HEK293T (cell line): ENCODE data around the gene VPS72.

Experiments
- CTCF ChIA-PET: fragments of 350-600 bp; formaldehyde crosslinking; extraction: SDS; loops from one replicate; lab custom pipeline; 2021; ENCODE audit warnings: antibody characterized with exemption, inconsistent platforms; lab: Yijun Ruan, JAX
- POLR2A ChIA-PET: fragments of 350-600 bp; formaldehyde crosslinking; extraction: SDS; loops from one replicate; lab custom pipeline; 2020; ENCODE audit warnings: antibody characterized with exemption, inconsistent platforms; lab: Yijun Ruan, JAX
- DNase-seq: peaks from one replicate; pipeline ENCODE4 v3.0.0; 2012; ENCODE audit warnings: mixed read lengths; ENCODE audit errors: extremely low spot score
- ARNT ChIP-seq: fragments of 450-650 bp; IDR thresholded peaks from 2 replicates; pipeline ENCODE4 v1.6.1; 2017; ENCODE audit warnings: mild to moderate bottlenecking
- BHLHE40 ChIP-seq: fragments of 450-650 bp; IDR thresholded peaks from 2 replicates; pipeline ENCODE4 v1.6.1; 2016; ENCODE audit warnings: mild to moderate bottlenecking, moderate library complexity, borderline replicate concordance
- CTBP1 ChIP-seq: fragments of 450-650 bp; IDR thresholded peaks from 2 replicates; pipeline ENCODE4 v1.6.1; 2016; ENCODE audit warnings: borderline replicate concordance
- ELF4 ChIP-seq: fragments of 450-650 bp; IDR thresholded peaks from 2 replicates; pipeline ENCODE4 v1.6.1; 2017; ENCODE audit warnings: antibody characterized with exemption
- FOXA1 ChIP-seq: fragments of 450-650 bp; IDR thresholded peaks from 2 replicates; pipeline ENCODE4 v1.6.1; 2016; ENCODE audit warnings: mild to moderate bottlenecking
- FOXK2 ChIP-seq: fragments of 450-650 bp; IDR thresholded peaks from 2 replicates; pipeline ENCODE4 v1.6.1; 2016; ENCODE audit warnings: mild to moderate bottlenecking
- FOXM1 ChIP-seq: fragments of 450-650 bp; IDR thresholded peaks from 2 replicates; pipeline ENCODE4 v1.6.1; 2017; ENCODE audit warnings: mild to moderate bottlenecking, borderline replicate concordance
- HDGF ChIP-seq: fragments of 450-650 bp; IDR thresholded peaks from 2 replicates; pipeline ENCODE4 v1.6.1; 2017; ENCODE audit warnings: antibody characterized with exemption, borderline replicate concordance
- L3MBTL2 ChIP-seq: fragments of 450-650 bp; conservative IDR thresholded peaks from 2 replicates; pipeline ENCODE4 v1.6.1; 2016; ENCODE audit warnings: mild to moderate bottlenecking
- LEF1 ChIP-seq: fragments of 450-650 bp; IDR thresholded peaks from 2 replicates; pipeline ENCODE4 v1.6.1; 2017; ENCODE audit warnings: mild to moderate bottlenecking, borderline replicate concordance
- NFRKB ChIP-seq: fragments of 450-650 bp; IDR thresholded peaks from 2 replicates; pipeline ENCODE4 v1.6.1; 2016; ENCODE audit warnings: mild to moderate bottlenecking, moderate library complexity
- PKNOX1 ChIP-seq: fragments of 450-650 bp; IDR thresholded peaks from 2 replicates; pipeline ENCODE4 v1.6.1; 2016
- SP1 ChIP-seq: fragments of 450-650 bp; IDR thresholded peaks from 2 replicates; pipeline ENCODE4 v1.6.1; 2017
- SUZ12 ChIP-seq: fragments of 450-650 bp; IDR thresholded peaks from 2 replicates; pipeline ENCODE4 v1.6.1; 2016; ENCODE audit warnings: mild to moderate bottlenecking
- TARDBP ChIP-seq: fragments of 450-650 bp; IDR thresholded peaks from 2 replicates; pipeline ENCODE4 v1.6.1; 2016
- ZNF384 ChIP-seq: fragments of 450-650 bp; IDR thresholded peaks from 2 replicates; pipeline ENCODE4 v1.6.1; 2016

VPS72 gene

GRCh38 chr1:151147665-151148064, 42.3 kb downstream of the VPS72 start:
- POLR2A ChIA-PET = no interaction called here
- no peak for DNase-seq
- TF ChIP-seq PKNOX1 = no peak
- CTCF ChIA-PET = no interaction called here

GRCh38 chr1:151147132-151147503, 42.9 kb downstream of the VPS72 start:
- TF ChIP-seq FOXM1 = no peak
- no peak for TF ChIP-seq LEF1
- ChIA-PET CTCF (no interaction called here), POLR2A (no interaction called here)
- no peak for DNase-seq

GRCh38 chr1:151146412-151147131, 43.4 kb downstream of the VPS72 start, which contains the start of gene SEMA6C:
Gene SEMA6C (minus strand): TSS chr1:151146631. CDS start chr1:151142621, 4,010 bp downstream.
- POLR2A ChIA-PET = no interaction called here
- CTCF ChIA-PET = no interaction called here
- DNase-seq = peak; percentile 95
- TF ChIP-seq HDGF (no peak), SP1 (no peak), FOXA1 (no peak), L3MBTL2 (peak; percentile 57; the same call in 1 of the 2 replicates)

GRCh38 chr1:151146072-151146411, 44.0 kb downstream of the VPS72 start:
- CTCF ChIA-PET = no interaction called here
- no peak for TF ChIP-seq TARDBP
- no peak for TF ChIP-seq BHLHE40
- no peak for TF ChIP-seq FOXM1
- no peak for TF ChIP-seq PKNOX1
- no peak for TF ChIP-seq SUZ12
- no peak for TF ChIP-seq NFRKB
- no peak for TF ChIP-seq CTBP1
- TF ChIP-seq ZNF384 = no peak
- no peak for DNase-seq
- POLR2A ChIA-PET = no interaction called here

GRCh38 chr1:151145304-151146071, 44.5 kb downstream of the VPS72 start:
- POLR2A ChIA-PET = interaction anchor here (1.0 kb wide), 1 partner anchor 10 kb away, joined by 3 read pairs; no protein-coding TSS in a partner anchor
- CTCF ChIA-PET = interaction anchor here (0.6 to 1.4 kb wide), 2 partner anchors 10 to 46 kb away, joined by 3 to 4 read pairs; no protein-coding TSS in a partner anchor
- TF ChIP-seq SUZ12 = no peak
- no peak for TF ChIP-seq TARDBP
- no peak for TF ChIP-seq LEF1
- TF ChIP-seq FOXA1 = no peak
- TF ChIP-seq BHLHE40 = no peak
- no peak for TF ChIP-seq SP1
- no peak for TF ChIP-seq ARNT
- no peak for TF ChIP-seq NFRKB
- TF ChIP-seq FOXK2 = no peak
- TF ChIP-seq L3MBTL2 = no peak
- TF ChIP-seq FOXM1 = no peak
- no peak for TF ChIP-seq ELF4
- no peak for TF ChIP-seq ZNF384
- no peak for TF ChIP-seq HDGF
- TF ChIP-seq CTBP1 = no peak
- no peak for TF ChIP-seq PKNOX1
- no peak for DNase-seq

GRCh38 chr1:151144474-151145303, 45.3 kb downstream of the VPS72 start:
- ChIA-PET POLR2A (interaction anchor here (1.0 kb wide), 1 partner anchor 9 kb away, joined by 3 read pairs; no protein-coding TSS in a partner anchor), CTCF (interaction anchor here (0.8 to 1.4 kb wide), 2 partner anchors 11 to 45 kb away, joined by 3 to 4 read pairs; no protein-coding TSS in a partner anchor)
- DNase-seq = no peak
- TF ChIP-seq ARNT (no peak), FOXM1 (no peak), CTBP1 (no peak), SUZ12 (no peak), ELF4 (no peak), BHLHE40 (no peak), FOXK2 (no peak), SP1 (no peak), ZNF384 (no peak), PKNOX1 (no peak), NFRKB (no peak), L3MBTL2 (no peak), HDGF (no peak), LEF1 (no peak), TARDBP (no peak), FOXA1 (no peak)
